Tibial nerve (tissue), 4 donors: ENCODE measurements around the gene NCL.

Experiments used
- EP300 ChIP-seq, 2 donors: sonication (generic); formaldehyde crosslinking; IDR thresholded peaks; one replicate each; pipeline ENCODE4 v1.6.1; 2017; ENCODE audit warnings: antibody characterized with exemption in 2 of 2, mild to moderate bottlenecking in 1 of 2
- TF ChIP-seq, protein P1 (sequence below), 5 experiments: fragments of 200-600 bp in 3 of 5; fragments of 450-650 bp in 2 of 5; sonication (generic) in 3 of 5; IDR thresholded peaks; one replicate each; pipeline ENCODE4 v1.5.1; 2016 to 2019; ENCODE audit warnings: antibody characterized with exemption in 5 of 5, mild to moderate bottlenecking in 3 of 5, moderate library complexity in 2 of 5

DNA sequence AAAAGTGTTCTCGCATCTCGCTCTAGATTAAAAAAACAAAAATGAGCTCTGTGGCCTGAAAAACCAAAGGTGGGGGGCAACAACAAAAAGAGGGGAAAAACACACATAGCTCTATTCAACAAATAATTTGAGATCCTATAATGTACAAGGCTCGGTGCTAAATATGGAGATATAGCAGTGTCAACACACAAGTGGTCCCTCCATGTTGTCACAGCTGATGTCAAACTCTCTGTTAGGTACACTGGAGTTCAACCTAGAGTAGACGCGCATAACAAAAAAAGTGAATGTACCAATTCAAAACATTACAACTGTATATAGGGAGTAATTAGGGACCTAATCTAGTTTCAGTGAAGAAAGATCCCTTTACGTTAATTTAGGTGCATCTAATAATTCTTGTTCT lies 5.9 kb downstream of the NCL start:
- no peak for TF ChIP-seq EP300 (IDR thresholded peaks at IDR 0.05)
- TF ChIP-seq, protein P1, sequence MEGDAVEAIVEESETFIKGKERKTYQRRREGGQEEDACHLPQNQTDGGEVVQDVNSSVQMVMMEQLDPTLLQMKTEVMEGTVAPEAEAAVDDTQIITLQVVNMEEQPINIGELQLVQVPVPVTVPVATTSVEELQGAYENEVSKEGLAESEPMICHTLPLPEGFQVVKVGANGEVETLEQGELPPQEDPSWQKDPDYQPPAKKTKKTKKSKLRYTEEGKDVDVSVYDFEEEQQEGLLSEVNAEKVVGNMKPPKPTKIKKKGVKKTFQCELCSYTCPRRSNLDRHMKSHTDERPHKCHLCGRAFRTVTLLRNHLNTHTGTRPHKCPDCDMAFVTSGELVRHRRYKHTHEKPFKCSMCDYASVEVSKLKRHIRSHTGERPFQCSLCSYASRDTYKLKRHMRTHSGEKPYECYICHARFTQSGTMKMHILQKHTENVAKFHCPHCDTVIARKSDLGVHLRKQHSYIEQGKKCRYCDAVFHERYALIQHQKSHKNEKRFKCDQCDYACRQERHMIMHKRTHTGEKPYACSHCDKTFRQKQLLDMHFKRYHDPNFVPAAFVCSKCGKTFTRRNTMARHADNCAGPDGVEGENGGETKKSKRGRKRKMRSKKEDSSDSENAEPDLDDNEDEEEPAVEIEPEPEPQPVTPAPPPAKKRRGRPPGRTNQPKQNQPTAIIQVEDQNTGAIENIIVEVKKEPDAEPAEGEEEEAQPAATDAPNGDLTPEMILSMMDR (IDR thresholded peaks at IDR 0.05), result no peak
